HepG2 (cell line): ENCODE data around the gene OSBPL10. TPM values are rescaled to one million over a fixed set of nuclear protein-coding genes. Genes with fewer than 3 reads are reported as not detected.
A peak's percentile ranks its signal among the peaks of the same experiment; 100 is the strongest.

Experiments
- ASH2L ChIP-seq: fragments of 300-600, 200-600 bp; sonication (generic); IDR thresholded peaks from 2 replicates; pipeline ENCODE4 v1.7.0; 2017; ENCODE audit warnings: low read depth, mild to moderate bottlenecking, moderate library complexity, mixed read lengths, low read length; ENCODE audit not compliant: insufficient read length
- EED ChIP-seq: sonication (generic); formaldehyde crosslinking; IDR thresholded peaks from 2 replicates; pipeline ENCODE4 v1.5.0; 2020; ENCODE audit warnings: mild to moderate bottlenecking, missing genetic modification reagents
- KDM4B ChIP-seq: sonication (generic); formaldehyde crosslinking; IDR thresholded peaks from 2 replicates; pipeline ENCODE4 v1.4.0; 2020; ENCODE audit warnings: missing genetic modification reagents
- NCOA1 ChIP-seq: sonication (generic); formaldehyde crosslinking; IDR thresholded peaks from 2 replicates; pipeline ENCODE4 v1.9.0; 2021; ENCODE audit warnings: missing genetic modification reagents
- NR2F6 ChIP-seq, 2 experiments: IDR thresholded peaks; 2 replicates each; pipeline ENCODE4 v1.6.1; 2016; ENCODE audit warnings: antibody characterized with exemption in 1 of 2, mild to moderate bottlenecking in 1 of 2
- PRMT3 ChIP-seq: sonication (generic); formaldehyde crosslinking; IDR thresholded peaks from 2 replicates; pipeline ENCODE4 v1.8.1; 2022; ENCODE audit warnings: low read depth, mild to moderate bottlenecking, moderate library complexity, missing genetic modification reagents, borderline replicate concordance
- STAG1 ChIP-seq: sonication (generic); formaldehyde crosslinking; IDR thresholded peaks from 2 replicates; pipeline ENCODE4 v1.4.0; 2020; ENCODE audit warnings: missing genetic modification reagents
- ZFP82 ChIP-seq: sonication (generic); formaldehyde crosslinking; IDR thresholded peaks from 2 replicates; pipeline ENCODE4 v1.5.1; 2020; ENCODE audit warnings: mild to moderate bottlenecking, missing genetic modification reagents, borderline replicate concordance
- ZNF205 ChIP-seq: IDR thresholded peaks from 2 replicates; pipeline ENCODE4 v1.6.1; 2018; ENCODE audit warnings: missing biosample characterization, missing genetic modification reagents
- ZNF292 ChIP-seq: sonication (generic); formaldehyde crosslinking; IDR thresholded peaks from 2 replicates; pipeline ENCODE4 v1.8.1; 2022; ENCODE audit warnings: mild to moderate bottlenecking, low read depth, missing genetic modification reagents, borderline replicate concordance
- ZNF343 ChIP-seq: sonication (generic); formaldehyde crosslinking; IDR thresholded peaks from 2 replicates; pipeline ENCODE4 v1.4.0; 2020; ENCODE audit warnings: mild to moderate bottlenecking, missing genetic modification reagents
- ZNF367 ChIP-seq: sonication (generic); formaldehyde crosslinking; IDR thresholded peaks from 2 replicates; pipeline ENCODE4 v1.4.0; 2020; ENCODE audit warnings: missing genetic modification reagents, borderline replicate concordance
- ZNF44 ChIP-seq: sonication (generic); formaldehyde crosslinking; IDR thresholded peaks from 2 replicates; pipeline ENCODE4 v1.5.1; 2020; ENCODE audit warnings: mild to moderate bottlenecking, missing genetic modification reagents
- ZNF546 ChIP-seq: sonication (generic); formaldehyde crosslinking; conservative IDR thresholded peaks from 2 replicates; pipeline ENCODE4 v1.8.1; 2023; ENCODE audit warnings: mild to moderate bottlenecking, missing genetic modification reagents
- ZNF572 ChIP-seq: sonication (generic); formaldehyde crosslinking; IDR thresholded peaks from 2 replicates; pipeline ENCODE4 v1.5.1; 2020; ENCODE audit warnings: mild to moderate bottlenecking, missing genetic modification reagents
- ZNF839 ChIP-seq: sonication (generic); formaldehyde crosslinking; IDR thresholded peaks from 2 replicates; pipeline ENCODE4 v1.4.0; 2020; ENCODE audit warnings: missing genetic modification reagents, mild to moderate bottlenecking, borderline replicate concordance
- polyA plus RNA-seq, 8 experiments: library from polyadenylated mRNA; depleted of rRNA in 3 of 8; stranded (reverse) in 7 of 8; unstranded in 1 of 8; fragments of >200 nt; fragmentation: Illumina TruSeq in 4 of 8; extraction: Trizol in 4 of 8; gene quantifications; 2 replicates each; pipeline versions ENCODE4 v1.2.1 to v1.2.3, GENCODE V29; 2011 to 2016; ENCODE audit warnings: low read depth in 4 of 8, missing spikeins in 1 of 8, mixed read lengths in 1 of 8; ENCODE audit not compliant: insufficient read depth in 1 of 8
- total RNA-seq, 5 experiments: library from RNA; depleted of rRNA; stranded (reverse); fragments of >200 nt; fragmentation: Illumina TruSeq; extraction: Trizol; gene quantifications; 2 replicates each; pipeline ENCODE4 v1.2.3, GENCODE V29; 2016; ENCODE audit warnings: low read depth in 1 of 5
- TF ChIP-seq, protein P1 (sequence below): sonication (generic); formaldehyde crosslinking; IDR thresholded peaks from 2 replicates; pipeline ENCODE4 v1.4.0; 2020; ENCODE audit warnings: missing genetic modification reagents, borderline replicate concordance
- TF ChIP-seq, protein P2 (sequence below): sonication (generic); formaldehyde crosslinking; IDR thresholded peaks from 2 replicates; pipeline ENCODE4 v1.4.0; 2020; ENCODE audit warnings: low read depth, mild to moderate bottlenecking, missing genetic modification reagents
- TF ChIP-seq, protein P3 (sequence below): sonication (generic); formaldehyde crosslinking; IDR thresholded peaks from 2 replicates; pipeline ENCODE4; 2020; ENCODE audit warnings: missing genetic modification reagents, mild to moderate bottlenecking, borderline replicate concordance

The OSBPL10 gene
- total and polyA plus RNA-seq, 2 of the 13 experiments (the other 11 are each of a cell fraction or from before 2014, with no cell fraction given) = 10.3 to 28.6 TPM

DNA sequence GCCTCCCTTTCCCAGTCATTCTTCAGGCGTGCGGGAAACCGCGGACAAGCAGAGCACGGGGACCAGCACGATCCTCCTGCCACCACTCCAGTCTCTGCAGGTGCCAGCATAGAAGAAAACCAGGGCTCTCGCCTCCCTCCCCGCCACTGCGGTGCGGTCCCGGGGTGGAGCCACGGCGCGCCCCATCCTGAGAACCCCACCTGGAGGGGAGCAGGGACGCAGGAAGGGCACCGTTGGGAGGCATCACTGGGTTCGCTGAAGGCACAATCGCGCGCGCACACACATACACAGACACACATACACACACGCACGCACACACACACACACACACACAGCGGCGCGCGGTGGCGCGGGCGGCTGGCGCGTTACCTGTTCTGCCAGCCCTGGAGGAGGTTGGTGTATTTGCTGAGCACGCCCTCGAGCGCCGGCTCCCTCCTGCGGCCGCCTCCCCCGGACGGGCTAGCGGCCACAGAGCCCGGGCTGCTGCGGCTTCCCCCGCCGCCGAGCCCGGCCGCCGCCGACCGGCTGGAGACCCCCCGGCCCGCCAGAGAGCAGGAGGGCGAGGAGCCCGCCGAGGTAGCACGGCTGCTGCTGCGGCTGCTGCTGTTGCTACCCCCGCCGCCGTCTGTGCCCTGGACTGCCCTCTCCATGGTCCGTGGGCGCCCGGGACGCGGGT lies 394 bp downstream of the OSBPL10 start (continued):
- TF ChIP-seq EED (CRISPR knock-in tag) (peak; percentile 21; the same call in 1 of the 2 replicates), ZNF367 (no peak), KDM4B (CRISPR knock-in tag) (no peak), ZNF343 (CRISPR knock-in tag) (peak; percentile 86; the same call in 1 of the 2 replicates), NCOA1 (CRISPR knock-in tag) (no peak), ZNF292 (CRISPR knock-in tag) (peak; percentile 86), PRMT3 (no peak; the same call in 1 of the 2 replicates), NR2F6 (IDR thresholded peaks at IDR 0.05) (no peak), NR2F6 (CRISPR knock-in tag; IDR thresholded peaks at IDR 0.05) (peak; percentile 5; the same call in 1 of the 2 replicates), ZNF205 (CRISPR knock-in tag) (no peak), ZNF572 (CRISPR knock-in tag) (peak; percentile 73; the same call in 1 of the 2 replicates), ZNF44 (CRISPR knock-in tag) (0 out of 2 replicates have a peak, but pooled peaks have one; percentile 49), STAG1 (CRISPR knock-in tag) (no peak), ASH2L (peak; percentile 65), ZNF839 (no peak), ZFP82 (CRISPR knock-in tag) (0 out of 2 replicates have a peak, but pooled peaks have one; percentile 33), ZNF546 (CRISPR knock-in tag) (no peak)
- TF ChIP-seq, protein P1, sequence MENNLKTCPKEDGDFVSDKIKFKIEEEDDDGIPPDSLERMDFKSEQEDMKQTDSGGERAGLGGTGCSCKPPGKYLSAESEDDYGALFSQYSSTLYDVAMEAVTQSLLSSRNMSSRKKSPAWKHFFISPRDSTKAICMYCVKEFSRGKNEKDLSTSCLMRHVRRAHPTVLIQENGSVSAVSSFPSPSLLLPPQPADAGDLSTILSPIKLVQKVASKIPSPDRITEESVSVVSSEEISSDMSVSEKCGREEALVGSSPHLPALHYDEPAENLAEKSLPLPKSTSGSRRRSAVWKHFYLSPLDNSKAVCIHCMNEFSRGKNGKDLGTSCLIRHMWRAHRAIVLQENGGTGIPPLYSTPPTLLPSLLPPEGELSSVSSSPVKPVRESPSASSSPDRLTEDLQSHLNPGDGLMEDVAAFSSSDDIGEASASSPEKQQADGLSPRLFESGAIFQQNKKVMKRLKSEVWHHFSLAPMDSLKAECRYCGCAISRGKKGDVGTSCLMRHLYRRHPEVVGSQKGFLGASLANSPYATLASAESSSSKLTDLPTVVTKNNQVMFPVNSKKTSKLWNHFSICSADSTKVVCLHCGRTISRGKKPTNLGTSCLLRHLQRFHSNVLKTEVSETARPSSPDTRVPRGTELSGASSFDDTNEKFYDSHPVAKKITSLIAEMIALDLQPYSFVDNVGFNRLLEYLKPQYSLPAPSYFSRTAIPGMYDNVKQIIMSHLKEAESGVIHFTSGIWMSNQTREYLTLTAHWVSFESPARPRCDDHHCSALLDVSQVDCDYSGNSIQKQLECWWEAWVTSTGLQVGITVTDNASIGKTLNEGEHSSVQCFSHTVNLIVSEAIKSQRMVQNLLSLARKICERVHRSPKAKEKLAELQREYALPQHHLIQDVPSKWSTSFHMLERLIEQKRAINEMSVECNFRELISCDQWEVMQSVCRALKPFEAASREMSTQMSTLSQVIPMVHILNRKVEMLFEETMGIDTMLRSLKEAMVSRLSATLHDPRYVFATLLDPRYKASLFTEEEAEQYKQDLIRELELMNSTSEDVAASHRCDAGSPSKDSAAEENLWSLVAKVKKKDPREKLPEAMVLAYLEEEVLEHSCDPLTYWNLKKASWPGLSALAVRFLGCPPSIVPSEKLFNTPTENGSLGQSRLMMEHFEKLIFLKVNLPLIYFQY = no peak
- TF ChIP-seq, protein P2, sequence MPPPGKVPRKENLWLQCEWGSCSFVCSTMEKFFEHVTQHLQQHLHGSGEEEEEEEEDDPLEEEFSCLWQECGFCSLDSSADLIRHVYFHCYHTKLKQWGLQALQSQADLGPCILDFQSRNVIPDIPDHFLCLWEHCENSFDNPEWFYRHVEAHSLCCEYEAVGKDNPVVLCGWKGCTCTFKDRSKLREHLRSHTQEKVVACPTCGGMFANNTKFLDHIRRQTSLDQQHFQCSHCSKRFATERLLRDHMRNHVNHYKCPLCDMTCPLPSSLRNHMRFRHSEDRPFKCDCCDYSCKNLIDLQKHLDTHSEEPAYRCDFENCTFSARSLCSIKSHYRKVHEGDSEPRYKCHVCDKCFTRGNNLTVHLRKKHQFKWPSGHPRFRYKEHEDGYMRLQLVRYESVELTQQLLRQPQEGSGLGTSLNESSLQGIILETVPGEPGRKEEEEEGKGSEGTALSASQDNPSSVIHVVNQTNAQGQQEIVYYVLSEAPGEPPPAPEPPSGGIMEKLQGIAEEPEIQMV (CRISPR knock-in tag) = peak; percentile 65; the same call in 1 of the 2 replicates
- TF ChIP-seq, protein P3, sequence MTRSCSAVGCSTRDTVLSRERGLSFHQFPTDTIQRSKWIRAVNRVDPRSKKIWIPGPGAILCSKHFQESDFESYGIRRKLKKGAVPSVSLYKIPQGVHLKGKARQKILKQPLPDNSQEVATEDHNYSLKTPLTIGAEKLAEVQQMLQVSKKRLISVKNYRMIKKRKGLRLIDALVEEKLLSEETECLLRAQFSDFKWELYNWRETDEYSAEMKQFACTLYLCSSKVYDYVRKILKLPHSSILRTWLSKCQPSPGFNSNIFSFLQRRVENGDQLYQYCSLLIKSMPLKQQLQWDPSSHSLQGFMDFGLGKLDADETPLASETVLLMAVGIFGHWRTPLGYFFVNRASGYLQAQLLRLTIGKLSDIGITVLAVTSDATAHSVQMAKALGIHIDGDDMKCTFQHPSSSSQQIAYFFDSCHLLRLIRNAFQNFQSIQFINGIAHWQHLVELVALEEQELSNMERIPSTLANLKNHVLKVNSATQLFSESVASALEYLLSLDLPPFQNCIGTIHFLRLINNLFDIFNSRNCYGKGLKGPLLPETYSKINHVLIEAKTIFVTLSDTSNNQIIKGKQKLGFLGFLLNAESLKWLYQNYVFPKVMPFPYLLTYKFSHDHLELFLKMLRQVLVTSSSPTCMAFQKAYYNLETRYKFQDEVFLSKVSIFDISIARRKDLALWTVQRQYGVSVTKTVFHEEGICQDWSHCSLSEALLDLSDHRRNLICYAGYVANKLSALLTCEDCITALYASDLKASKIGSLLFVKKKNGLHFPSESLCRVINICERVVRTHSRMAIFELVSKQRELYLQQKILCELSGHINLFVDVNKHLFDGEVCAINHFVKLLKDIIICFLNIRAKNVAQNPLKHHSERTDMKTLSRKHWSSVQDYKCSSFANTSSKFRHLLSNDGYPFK (CRISPR knock-in tag) = 0 out of 2 replicates have a peak, but pooled peaks have one; percentile 23
